ENCODE measurements around the gene TSFM.
"Not testable (repeated sequence)": the region's sequence is repeated elsewhere in the genome, so short reads cannot be mapped to it uniquely, and the experiment has no call there.

Gene TSFM

GRCh38 chr12:57770734-57771133 lies 11.9 kb upstream of the TSFM start:
- FAIRE-seq (no peak), DNase-seq (ENCODE audit: insufficient read length, low spot score) (no peak)
- TF ChIP-seq CTCF (IDR thresholded peaks at IDR 0.05; ENCODE audit: insufficient read depth, missing control alignments), result no peak

GRCh38 chr12:57771236-57771872 lies 11.2 kb upstream of the TSFM start:
- DNase-seq (ENCODE audit: insufficient read length, low spot score), result peak; percentile 70
- TF ChIP-seq CTCF (IDR thresholded peaks at IDR 0.05; ENCODE audit: insufficient read depth, missing control alignments), result no peak
- FAIRE-seq, result no peak

GRCh38 chr12:57771873-57772428 lies 10.6 kb upstream of the TSFM start, which contains the start of gene METTL1:
Gene METTL1, minus strand, starts transcription at chr12:57772105. Its CDS starts 22 bp downstream, at chr12:57772083.
- DNase-seq (ENCODE audit: insufficient read length, low spot score) (peak; percentile 84), FAIRE-seq (no peak)
- TF ChIP-seq CTCF (IDR thresholded peaks at IDR 0.05; ENCODE audit: insufficient read depth, missing control alignments), result no peak

- FAIRE-seq (no peak), DNase-seq (ENCODE audit: insufficient read length, low spot score) (no peak)
- TF ChIP-seq CTCF (IDR thresholded peaks at IDR 0.05; ENCODE audit: insufficient read depth, missing control alignments), result no peak
These were observed 9.9 kb upstream of the TSFM start, which contains the start of gene EEF1AKMT3 for GRCh38 chr12:57772429-57773322. Gene EEF1AKMT3, plus strand, starts transcription at chr12:57772614. Its CDS starts 111 bp downstream, at chr12:57772725.

GRCh38 chr12:57774634-57775033 lies 8.0 kb upstream of the TSFM start:
- not testable (repeated sequence) for DNase-seq (ENCODE audit: insufficient read length, low spot score); FAIRE-seq

- DNase-seq (ENCODE audit: insufficient read length, low spot score), result no peak
- FAIRE-seq, result no peak
- TF ChIP-seq CTCF (IDR thresholded peaks at IDR 0.05; ENCODE audit: insufficient read depth, missing control alignments), result no peak
These were observed 7.5 kb upstream of the TSFM start for GRCh38 chr12:57775044-57775443.

- no peak for TF ChIP-seq CTCF (IDR thresholded peaks at IDR 0.05; ENCODE audit: insufficient read depth, missing control alignments)
- FAIRE-seq (no peak), DNase-seq (ENCODE audit: insufficient read length, low spot score) (no peak)
These were observed 6.9 kb upstream of the TSFM start for GRCh38 chr12:57775563-57776246.
